T-cell (primary cell): ENCODE measurements around the gene OSGIN1. TPM values are rescaled to one million over a fixed set of nuclear protein-coding genes. Genes with fewer than 3 reads are reported as not detected.

ENCODE experiments used
- ATAC-seq, 4 experiments: fragments of 200-7000 bp in 3 of 4; fragments of 150-1000 bp in 1 of 4; cut with Tn5 transposase; replicated peaks in 1 of 4; 1 replicate in 3 of 4; 2 replicates in 1 of 4; pipeline ENCODE4 v1.10.0; 2021; ENCODE audit warnings: moderate library complexity in 3 of 4, mild to moderate bottlenecking in 2 of 4, moderate number of reproducible peaks in 1 of 4
- CTCF ChIA-PET, 2 donors: fragments of 300-600 bp; sonication (Branson Sonifier 250); formaldehyde crosslinking; loops; one replicate each; lab custom pipeline; 2022; ENCODE audit warnings: antibody characterized with exemption in 2 of 2; lab: Charles Lee
- POLR2A ChIA-PET, 2 donors: fragments of 300-600 bp; sonication (Branson Sonifier 250); formaldehyde crosslinking; loops; one replicate each; lab custom pipeline; 2022; ENCODE audit warnings: antibody characterized with exemption in 2 of 2; lab: Charles Lee
- DNase-seq, 35 experiments: peaks; one replicate each; pipeline versions ENCODE4 v3.0.0 to v3.0.0-alpha.2; 2013 to 2023
- H3K27ac ChIP-seq: one replicate; pipeline ENCODE4 v1.5.1; 2013; ENCODE audit warnings: low read length
- H3K27me3 ChIP-seq, 2 experiments: replicated peaks in 1 of 2; 1 replicate in 1 of 2; 2 replicates in 1 of 2; pipeline versions ENCODE4 v1.6.1 to v1.7.0; 2013; ENCODE audit warnings: low read length in 1 of 2, mixed read lengths in 1 of 2; ENCODE audit not compliant: control insufficient read depth in 2 of 2, insufficient read depth in 2 of 2; ENCODE audit errors: extremely low read depth in 1 of 2
- H3K36me3 ChIP-seq, 2 donors: 1 replicate in 1 of 2; 2 replicates in 1 of 2; pipeline versions ENCODE4 v1.6.1 to v1.7.0; 2013; ENCODE audit warnings: low read length in 1 of 2; ENCODE audit not compliant: control insufficient read depth in 2 of 2, insufficient read depth in 1 of 2; ENCODE audit errors: extremely low read depth in 1 of 2
- H3K4me1 ChIP-seq, 2 experiments: 1 replicate in 1 of 2; 2 replicates in 1 of 2; pipeline versions ENCODE4 v1.6.1 to v1.7.0; 2013; ENCODE audit warnings: low read length in 2 of 2, mixed read lengths in 1 of 2; ENCODE audit not compliant: insufficient read depth in 2 of 2, control insufficient read depth in 1 of 2; ENCODE audit errors: extremely low read depth in 1 of 2
- H3K4me3 ChIP-seq, 2 donors: 1 replicate in 1 of 2; 2 replicates in 1 of 2; pipeline versions ENCODE4 v1.5.1 to v1.7.0; 2013; ENCODE audit warnings: mild to moderate bottlenecking in 2 of 2, low read length in 1 of 2, moderate library complexity in 1 of 2; ENCODE audit not compliant: control insufficient read depth in 1 of 2; ENCODE audit errors: extremely low read depth in 1 of 2
- H3K9me3 ChIP-seq: 2 replicates; pipeline ENCODE4 v1.7.0; 2013
- H3K27ac Mint-ChIP-seq, 2 donors: one replicate each; pipeline ENCODE4 v1.8.0; 2020 to 2021; ENCODE audit warnings: mild to moderate bottlenecking in 2 of 2, mixed read lengths in 2 of 2
- H3K27me3 Mint-ChIP-seq, 2 donors: one replicate each; pipeline ENCODE4 v1.8.0; 2021 to 2022; ENCODE audit warnings: mixed read lengths in 2 of 2
- H3K36me3 Mint-ChIP-seq: one replicate; pipeline ENCODE4 v1.8.0; 2021; ENCODE audit warnings: mixed read lengths
- H3K4me1 Mint-ChIP-seq, 3 donors: one replicate each; pipeline ENCODE4 v1.8.0; 2020 to 2022; ENCODE audit warnings: mixed read lengths in 3 of 3, mild to moderate bottlenecking in 1 of 3
- H3K4me3 Mint-ChIP-seq, 3 donors: one replicate each; pipeline ENCODE4 v1.8.0; 2020 to 2022; ENCODE audit warnings: mild to moderate bottlenecking in 3 of 3, mixed read lengths in 3 of 3, moderate library complexity in 3 of 3
- H3K9me3 Mint-ChIP-seq, 3 donors: one replicate each; pipeline ENCODE4 v1.8.0; 2020 to 2022; ENCODE audit warnings: mixed read lengths in 3 of 3
- WGBS: methylation state at CpG from one replicate; pipeline ENCODE4 v1.1.5; 2013; ENCODE audit warnings: missing lambda C conversion rate; ENCODE audit not compliant: insufficient coverage; 5-methylcytosine and 5-hydroxymethylcytosine counted together
- total RNA-seq, 35 experiments: library from RNA in 6 of 35; stranded (reverse) in 6 of 35; fragments of 120-200 nt in 1 of 35; gene quantifications; one replicate each; pipeline versions ENCODE4 v1.2.1 to v1.2.4 and lab custom pipeline; 2013 to 2026

Gene OSGIN1
- total RNA-seq, 5 donors from 2014 or later (not counting 1 experiment from before 2014, with no cell fraction given): 0.41 to 2.8 (median 1.1) TPM

GRCh38 chr16:83951544-83951943, 1.5 kb upstream of the OSGIN1 start:
- WGBS: 69% methylated on average over 6 of the region's 8 CpGs

GRCh38 chr16:83952587-83952939, 477 bp upstream of the OSGIN1 start:
- Mint-ChIP-seq H3K36me3 (no peaks in the 10 kb centered on the region), H3K27ac (no peak overlapping the region), H3K9me3 (no peaks in the 10 kb centered on the region), H3K4me3 (no peak overlapping the region), H3K4me1 (peaks cover 4 to 9% (median 8%) of the 10 kb centered on the region in 3 donors), H3K27me3 (peaks cover 8 to 23% of the 10 kb centered on the region in 2 donors)
- ChIA-PET CTCF (no interaction called here), POLR2A (no interaction called here)
- H3K36me3 ChIP-seq: no peaks in the 10 kb centered on the region
- no peak overlapping the region for H3K4me3 ChIP-seq
- peaks cover 0 to 19% of the 10 kb centered on the region in 2 experiments for H3K4me1 ChIP-seq
- H3K27ac ChIP-seq: no peak overlapping the region
- ATAC-seq (no peak), DNase-seq (no peak)
- H3K27me3 ChIP-seq: peaks cover 2 to 50% of the 10 kb centered on the region in 2 experiments
- 49% methylated on average over 6 of the region's 8 CpGs for WGBS
- H3K9me3 ChIP-seq: no peaks in the 10 kb centered on the region

More at GRCh38 chr16:83951544-83951943, 1.5 kb upstream of the OSGIN1 start:
- H3K9me3 Mint-ChIP-seq: no peaks in the 10 kb centered on the region
- no peak overlapping the region for H3K27ac ChIP-seq
- no peaks in the 10 kb centered on the region for H3K36me3 Mint-ChIP-seq
- H3K4me3 ChIP-seq: no peak overlapping the region
- DNase-seq (no peak), ATAC-seq (no peak)
- CTCF ChIA-PET: no interaction called here
- no peak overlapping the region for H3K4me3 Mint-ChIP-seq
- H3K27me3 ChIP-seq: peaks cover 2 to 43% of the 10 kb centered on the region in 2 experiments
- peaks cover 8 to 23% of the 10 kb centered on the region in 2 donors for H3K27me3 Mint-ChIP-seq
- peaks cover 4 to 9% (median 8%) of the 10 kb centered on the region in 3 donors for H3K4me1 Mint-ChIP-seq
- H3K36me3 ChIP-seq: no peaks in the 10 kb centered on the region
- POLR2A ChIA-PET: no interaction called here
- no peaks in the 10 kb centered on the region for H3K9me3 ChIP-seq
- H3K4me1 ChIP-seq: peaks cover 0 to 15% of the 10 kb centered on the region in 2 experiments
- no peak overlapping the region for H3K27ac Mint-ChIP-seq

- Mint-ChIP-seq H3K27me3 (peaks cover 8 to 23% of the 10 kb centered on the region in 2 donors), H3K9me3 (no peaks in the 10 kb centered on the region), H3K27ac (no peak overlapping the region), H3K4me1 (peaks cover 4 to 9% (median 8%) of the 10 kb centered on the region in 3 donors), H3K36me3 (no peaks in the 10 kb centered on the region), H3K4me3 (peak overlapping the region in 2 of 3 donors; percentile 37 to 61)
- Histone ChIP-seq H3K4me1 (peaks cover 0 to 19% of the 10 kb centered on the region in 2 experiments), H3K27me3 (peaks cover 2 to 50% of the 10 kb centered on the region in 2 experiments), H3K36me3 (no peaks in the 10 kb centered on the region), H3K9me3 (no peaks in the 10 kb centered on the region), H3K4me3 (no peak overlapping the region), H3K27ac (no peak overlapping the region)
- ChIA-PET POLR2A (no interaction called here), CTCF (no interaction called here)
- peak in 2 of 35 experiments; percentile 15 to 31 for DNase-seq
- WGBS: 33% methylated on average over 4 of the region's 19 CpGs
- ATAC-seq: peak in 3 of 4 experiments; percentile 34 to 67 (median 65)
Observed at GRCh38 chr16:83953796-83954576, 946 bp downstream of the OSGIN1 start.

GRCh38 chr16:83954577-83955016, 1.6 kb downstream of the OSGIN1 start:
- H3K27me3 ChIP-seq: peaks cover 2 to 50% of the 10 kb centered on the region in 2 experiments
- 48% methylated on average over 5 of the region's 9 CpGs for WGBS
- DNase-seq: peak in 1 of 35 experiments; percentile 23
- no peaks in the 10 kb centered on the region for H3K36me3 ChIP-seq
- H3K36me3 Mint-ChIP-seq: no peaks in the 10 kb centered on the region
- peaks cover 8 to 23% of the 10 kb centered on the region in 2 donors for H3K27me3 Mint-ChIP-seq
- ChIA-PET CTCF (no interaction called here), POLR2A (no interaction called here)
- no peak for ATAC-seq
- H3K4me3 Mint-ChIP-seq: peak overlapping the region in 1 of 3 donors; percentile 61
- H3K27ac ChIP-seq: no peak overlapping the region
- H3K4me3 ChIP-seq: no peak overlapping the region
- peaks cover 4 to 9% (median 8%) of the 10 kb centered on the region in 3 donors for H3K4me1 Mint-ChIP-seq
- no peaks in the 10 kb centered on the region for H3K9me3 ChIP-seq
- no peaks in the 10 kb centered on the region for H3K9me3 Mint-ChIP-seq
- peaks cover 0 to 19% of the 10 kb centered on the region in 2 experiments for H3K4me1 ChIP-seq
- H3K27ac Mint-ChIP-seq: no peak overlapping the region

GRCh38 chr16:83955218-83956130, 2.4 kb downstream of the OSGIN1 start:
- Mint-ChIP-seq H3K4me1 (peaks cover 4 to 9% (median 8%) of the 10 kb centered on the region in 3 donors), H3K27ac (no peak overlapping the region), H3K4me3 (no peak overlapping the region), H3K36me3 (no peaks in the 10 kb centered on the region), H3K9me3 (no peaks in the 10 kb centered on the region), H3K27me3 (peaks cover 8 to 23% of the 10 kb centered on the region in 2 donors)
- H3K36me3 ChIP-seq: no peaks in the 10 kb centered on the region
- no peak for DNase-seq
- H3K9me3 ChIP-seq: no peaks in the 10 kb centered on the region
- ATAC-seq: no peak
- no peak overlapping the region for H3K27ac ChIP-seq
- POLR2A ChIA-PET: no interaction called here
- 73% methylated on average over 14 of the region's 23 CpGs for WGBS
- CTCF ChIA-PET: interaction anchor here (1.3 to 1.6 kb wide), 2 partner anchors 110 kb away, joined by 4 read pairs; no protein-coding TSS in a partner anchor
- peaks cover 0 to 19% of the 10 kb centered on the region in 2 experiments for H3K4me1 ChIP-seq
- peaks cover 2 to 50% of the 10 kb centered on the region in 2 experiments for H3K27me3 ChIP-seq
- H3K4me3 ChIP-seq: no peak overlapping the region
